ENCODE results near the gene DOCK1.

DNA sequence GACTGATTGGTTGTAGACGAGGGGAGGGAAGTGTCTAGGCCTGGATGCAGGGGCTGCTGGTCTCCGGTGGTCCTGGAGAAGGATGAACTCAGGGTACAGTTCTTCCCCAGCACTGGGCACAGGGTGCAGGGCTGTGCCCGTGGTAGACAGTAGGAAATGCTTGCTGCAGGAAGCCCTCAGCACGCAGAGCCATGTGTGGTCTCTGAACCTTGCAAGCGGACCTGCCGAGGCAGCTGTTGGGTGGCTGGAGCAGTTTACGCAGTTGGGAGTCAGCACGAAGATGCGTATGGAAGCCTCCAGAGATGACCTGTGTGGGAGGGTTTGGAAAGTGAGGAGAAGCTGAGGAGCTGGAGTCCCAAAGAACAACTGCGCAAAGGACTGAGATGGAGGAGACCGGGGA lies 39.0 kb downstream of the DOCK1 start:
- TF ChIP-seq EZH2phosphoT487 (IDR thresholded peaks at IDR 0.05; ENCODE audit: borderline replicate concordance), result no peak
- TF ChIP-seq, protein P1, sequence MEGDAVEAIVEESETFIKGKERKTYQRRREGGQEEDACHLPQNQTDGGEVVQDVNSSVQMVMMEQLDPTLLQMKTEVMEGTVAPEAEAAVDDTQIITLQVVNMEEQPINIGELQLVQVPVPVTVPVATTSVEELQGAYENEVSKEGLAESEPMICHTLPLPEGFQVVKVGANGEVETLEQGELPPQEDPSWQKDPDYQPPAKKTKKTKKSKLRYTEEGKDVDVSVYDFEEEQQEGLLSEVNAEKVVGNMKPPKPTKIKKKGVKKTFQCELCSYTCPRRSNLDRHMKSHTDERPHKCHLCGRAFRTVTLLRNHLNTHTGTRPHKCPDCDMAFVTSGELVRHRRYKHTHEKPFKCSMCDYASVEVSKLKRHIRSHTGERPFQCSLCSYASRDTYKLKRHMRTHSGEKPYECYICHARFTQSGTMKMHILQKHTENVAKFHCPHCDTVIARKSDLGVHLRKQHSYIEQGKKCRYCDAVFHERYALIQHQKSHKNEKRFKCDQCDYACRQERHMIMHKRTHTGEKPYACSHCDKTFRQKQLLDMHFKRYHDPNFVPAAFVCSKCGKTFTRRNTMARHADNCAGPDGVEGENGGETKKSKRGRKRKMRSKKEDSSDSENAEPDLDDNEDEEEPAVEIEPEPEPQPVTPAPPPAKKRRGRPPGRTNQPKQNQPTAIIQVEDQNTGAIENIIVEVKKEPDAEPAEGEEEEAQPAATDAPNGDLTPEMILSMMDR (conservative IDR thresholded peaks at IDR 0.05; ENCODE audit: low read length), result no peak
